Aorta (tissue), 5 donors: ENCODE measurements around the gene TMCO1. TPM values are rescaled to one million over a fixed set of nuclear protein-coding genes. Genes with fewer than 3 reads are reported as not detected.
"Not testable (repeated sequence)": the region's sequence is repeated elsewhere in the genome, so short reads cannot be mapped to it uniquely, and the experiment has no call there.

Experiments
- ATAC-seq: fragments of 200-7000 bp; cut with Tn5 transposase; one replicate; pipeline ENCODE4 v1.9.1; 2022; ENCODE audit warnings: moderate library complexity; ENCODE audit not compliant: low FRiP score
- DNase-seq, 2 donors: peaks; one replicate each; pipeline ENCODE4 v3.0.0-alpha.2; 2020
- H3K27ac ChIP-seq, 2 donors: one replicate each; pipeline ENCODE4 v1.5.1; 2013; ENCODE audit warnings: low read length in 2 of 2, mild to moderate bottlenecking in 2 of 2, moderate library complexity in 2 of 2, control low read depth in 1 of 2, inconsistent platforms in 1 of 2, low read depth in 1 of 2
- H3K27me3 ChIP-seq, 2 donors: one replicate each; pipeline ENCODE4 v1.6.1; 2013; ENCODE audit warnings: control low read depth in 1 of 2, low read length in 1 of 2, mild to moderate bottlenecking in 1 of 2, moderate library complexity in 1 of 2; ENCODE audit not compliant: insufficient read depth in 2 of 2, control insufficient read depth in 1 of 2
- H3K36me3 ChIP-seq, 2 donors: one replicate each; pipeline ENCODE4 v1.6.1; 2013; ENCODE audit warnings: control low read depth in 1 of 2, low read length in 1 of 2, mild to moderate bottlenecking in 1 of 2; ENCODE audit not compliant: insufficient read depth in 2 of 2, control insufficient read depth in 1 of 2
- H3K4me1 ChIP-seq, 2 donors: one replicate each; pipeline ENCODE4 v1.6.1; 2013; ENCODE audit warnings: low read length in 2 of 2, control low read depth in 1 of 2, mild to moderate bottlenecking in 1 of 2, moderate library complexity in 1 of 2; ENCODE audit not compliant: insufficient read depth in 2 of 2, control insufficient read depth in 1 of 2
- H3K4me3 ChIP-seq, 2 donors: one replicate each; pipeline ENCODE4 v1.5.1; 2013; ENCODE audit warnings: low read length in 2 of 2, control low read depth in 1 of 2, mild to moderate bottlenecking in 1 of 2
- H3K9me3 ChIP-seq: one replicate; pipeline ENCODE4 v1.6.1; 2013; ENCODE audit warnings: mild to moderate bottlenecking, low read length; ENCODE audit not compliant: control insufficient read depth
- WGBS, 2 donors: extraction: QIAGEN DNeasy Blood & Tissue Kit; methylation state at CpG; one replicate each; pipeline ENCODE4 v1.1.7; 2013; 5-methylcytosine and 5-hydroxymethylcytosine counted together
- intact Hi-C, 2 donors: fragments of 100-400 bp; cut with DNase I; formaldehyde crosslinking; loops; one replicate each; pipeline versions ENCODE4 v1.14.2 to v1.15.0; 2022
- long read RNA-seq, 2 donors: library from polyadenylated mRNA; unstranded; transcript quantifications; one replicate each; pipeline ENCODE4 v2.0.0, GENCODE V29; 2020 to 2021
- polyA plus RNA-seq, 2 donors: library from polyadenylated mRNA; stranded (reverse); fragments of 200-250 nt; gene quantifications; one replicate each; pipeline ENCODE4 v1.2.3, GENCODE V29; 2013
- total RNA-seq, 2 donors: library from RNA; stranded (reverse); fragmentation: NEBNext Ultra II Directional; extraction: Animal tissue kit (Norgen Biotek cat#: 25700); gene quantifications; one replicate each; pipeline ENCODE4 v1.2.1, GENCODE V29; 2021
- donor health status: healthy with polysubstance abuse.
- donor health status: Bipolar disorder and iron deficiency.
- donor health status: DM: no; HTN: no; CAD: no.
- donor health status: DM: no; HTN: no; CAD: no.
- donor health status: DM: yes; HTN: yes; CAD: no.

Gene TMCO1
- 10 to 100 TPM; 56.8 to 61.8 TPM for total RNA-seq
- polyA plus RNA-seq: 10 to 100 TPM; 60.0 to 65.7 TPM
- long read RNA-seq, donor 1, full-length matches to known transcripts: 100 of 109 reads
- long read RNA-seq, donor 1, partial matches to known transcripts: 2 of 109 reads
- long read RNA-seq, donor 1, other reads (novel, unspliced or antisense): 7 of 109 reads
- long read RNA-seq, donor 2, full-length matches to known transcripts: 16 of 21 reads
- long read RNA-seq, donor 2, partial matches to known transcripts: 1 of 21 reads
- long read RNA-seq, donor 2, other reads (novel, unspliced or antisense): 4 of 21 reads

- peak; percentile 97 for DNase-seq
- peaks cover 3% of the 10 kb centered on the region in 2 donors for H3K36me3 ChIP-seq
- H3K9me3 ChIP-seq: no peaks in the 10 kb centered on the region
- no peaks in the 10 kb centered on the region for H3K27me3 ChIP-seq
- 0% methylated on average over 56 of the region's 56 CpGs for WGBS, 2 donors
- peak within 1 kb of the TSS; percentile 25 to 76 for H3K27ac ChIP-seq
- peaks cover 0 to 3% of the 10 kb centered on the region in 2 donors for H3K4me1 ChIP-seq
- peak; percentile 98 for ATAC-seq
- intact Hi-C loops: loop anchor here (1.0 to 10.0 kb wide), 6 partner anchors 60 to 171 kb away; partner anchors contain the start of genes ALDH9A1 (in 1 of the 2) and MGST3 (in 1 of the 2)
- peak within 1 kb of the TSS; percentile 84 to 88 for H3K4me3 ChIP-seq
Observed at GRCh38 chr1:165768513-165769394, at the start of gene TMCO1. TMCO1 (minus strand) TSS chr1:165768868; CDS start chr1:165768751, 117 bp downstream.

GRCh38 chr1:165816826-165817497 lies 48.3 kb upstream of the TMCO1 start:
- no peaks in the 10 kb centered on the region for H3K36me3 ChIP-seq
- no peak overlapping the region for H3K27ac ChIP-seq
- no peaks in the 10 kb centered on the region for H3K9me3 ChIP-seq
- ATAC-seq (no peak), DNase-seq (no peak)
- H3K27me3 ChIP-seq: no peaks in the 10 kb centered on the region
- no peak overlapping the region for H3K4me3 ChIP-seq
- intact Hi-C loops: no loop called here
- no peaks in the 10 kb centered on the region for H3K4me1 ChIP-seq
- WGBS, 2 donors: 86 to 87% methylated on average over 13 of the region's 13 CpGs

GRCh38 chr1:165816157-165816556 lies 47.5 kb upstream of the TMCO1 start:
- intact Hi-C loops: no loop called here
- no peaks in the 10 kb centered on the region for H3K4me1 ChIP-seq
- no peak overlapping the region for H3K27ac ChIP-seq
- no peak for DNase-seq
- ATAC-seq: no peak
- no peaks in the 10 kb centered on the region for H3K27me3 ChIP-seq
- H3K36me3 ChIP-seq: no peaks in the 10 kb centered on the region
- H3K9me3 ChIP-seq: no peaks in the 10 kb centered on the region
- no peak overlapping the region for H3K4me3 ChIP-seq
- WGBS, 2 donors: 51 to 53% methylated on average over 3 of the region's 3 CpGs

GRCh38 chr1:165815725-165816124 lies 47.1 kb upstream of the TMCO1 start:
- H3K9me3 ChIP-seq: no peaks in the 10 kb centered on the region
- H3K36me3 ChIP-seq: no peaks in the 10 kb centered on the region
- H3K27ac ChIP-seq: no peak overlapping the region
- 26 to 27% methylated on average over 3 of the region's 3 CpGs for WGBS, 2 donors
- no peaks in the 10 kb centered on the region for H3K27me3 ChIP-seq
- H3K4me3 ChIP-seq: no peak overlapping the region
- ATAC-seq (no peak), DNase-seq (no peak)
- intact Hi-C loops: no loop called here
- no peaks in the 10 kb centered on the region for H3K4me1 ChIP-seq

- DNase-seq (no peak), ATAC-seq (no peak)
- no peaks in the 10 kb centered on the region for H3K36me3 ChIP-seq
- no peaks in the 10 kb centered on the region for H3K9me3 ChIP-seq
- H3K27me3 ChIP-seq: no peaks in the 10 kb centered on the region
- intact Hi-C loops: no loop called here
- no peak overlapping the region for H3K4me3 ChIP-seq
- no peaks in the 10 kb centered on the region for H3K4me1 ChIP-seq
- H3K27ac ChIP-seq: no peak overlapping the region
Observed at GRCh38 chr1:165807613-165808012, 38.9 kb upstream of the TMCO1 start.

GRCh38 chr1:165804513-165804912 lies 35.8 kb upstream of the TMCO1 start:
- H3K36me3 ChIP-seq, intact Hi-C loops, H3K9me3 ChIP-seq, H3K4me1 ChIP-seq, DNase-seq, H3K27ac ChIP-seq, ATAC-seq, H3K4me3 ChIP-seq, H3K27me3 ChIP-seq: not testable (repeated sequence)
- WGBS, 2 donors: 75 to 79% methylated on average over 1 of the region's 1 CpG

GRCh38 chr1:165799387-165799786 lies 30.7 kb upstream of the TMCO1 start:
- intact Hi-C loops: no loop called here

GRCh38 chr1:165795894-165796293 lies 27.2 kb upstream of the TMCO1 start:
- intact Hi-C loops: no loop called here
- H3K27me3 ChIP-seq: no peaks in the 10 kb centered on the region
- WGBS, 2 donors: 75 to 76% methylated on average over 2 of the region's 2 CpGs

More at GRCh38 chr1:165799387-165799786, 30.7 kb upstream of the TMCO1 start:
- H3K27ac ChIP-seq: no peak overlapping the region
- no peaks in the 10 kb centered on the region for H3K36me3 ChIP-seq
- H3K4me3 ChIP-seq: peak overlapping the region in 1 of 2 donors; percentile 20
- no peak for DNase-seq
- H3K4me1 ChIP-seq: no peaks in the 10 kb centered on the region
- H3K27me3 ChIP-seq: no peaks in the 10 kb centered on the region
- no peak for ATAC-seq
- H3K9me3 ChIP-seq: no peaks in the 10 kb centered on the region

More at GRCh38 chr1:165795894-165796293, 27.2 kb upstream of the TMCO1 start:
- DNase-seq: no peak
- Histone ChIP-seq H3K27ac (no peak overlapping the region), H3K4me1 (no peaks in the 10 kb centered on the region), H3K36me3 (no peaks in the 10 kb centered on the region), H3K9me3 (no peaks in the 10 kb centered on the region), H3K4me3 (no peak overlapping the region)
- ATAC-seq: no peak
